ENCODE measurements around the gene SNX19.
"Not testable (repeated sequence)": the region's sequence is repeated elsewhere in the genome, so short reads cannot be mapped to it uniquely, and the experiment has no call there.

Gene SNX19

DNA sequence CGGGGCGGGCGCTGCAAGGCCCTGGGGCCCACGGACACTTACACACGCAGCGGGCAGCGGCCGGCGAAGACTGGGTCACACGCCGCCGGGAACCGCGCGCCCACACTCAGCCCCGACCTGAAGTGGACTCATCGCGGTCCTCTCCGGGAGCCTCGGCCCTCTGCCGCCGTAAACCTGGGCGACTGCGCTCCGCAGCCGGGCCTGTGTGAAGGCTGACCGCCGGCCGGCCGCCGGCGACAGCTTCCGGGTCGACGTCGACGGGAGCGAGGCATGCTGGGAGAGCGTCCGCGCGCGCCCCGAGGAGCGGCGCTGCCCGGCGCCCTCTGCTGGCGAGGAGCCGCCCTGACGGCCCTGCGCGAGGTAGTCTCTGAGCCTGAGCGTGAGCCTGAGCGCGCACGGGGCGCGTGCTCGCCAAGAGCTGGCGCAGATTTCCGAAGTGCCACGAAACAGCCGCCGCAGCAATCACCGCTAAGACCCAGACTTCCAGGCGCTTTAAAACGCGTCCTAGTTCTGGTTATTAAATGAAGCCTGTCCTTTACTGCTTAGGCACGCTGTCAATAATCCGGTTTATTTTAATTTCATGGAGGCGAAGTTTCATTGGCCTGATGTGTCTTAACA, at the start of gene SNX19:
Gene SNX19 (minus strand): TSS at position 242 of the 618 bp plus-strand sequence. CDS start 540 bp downstream, outside the sequence.
- DNase-seq = no peak

DNA sequence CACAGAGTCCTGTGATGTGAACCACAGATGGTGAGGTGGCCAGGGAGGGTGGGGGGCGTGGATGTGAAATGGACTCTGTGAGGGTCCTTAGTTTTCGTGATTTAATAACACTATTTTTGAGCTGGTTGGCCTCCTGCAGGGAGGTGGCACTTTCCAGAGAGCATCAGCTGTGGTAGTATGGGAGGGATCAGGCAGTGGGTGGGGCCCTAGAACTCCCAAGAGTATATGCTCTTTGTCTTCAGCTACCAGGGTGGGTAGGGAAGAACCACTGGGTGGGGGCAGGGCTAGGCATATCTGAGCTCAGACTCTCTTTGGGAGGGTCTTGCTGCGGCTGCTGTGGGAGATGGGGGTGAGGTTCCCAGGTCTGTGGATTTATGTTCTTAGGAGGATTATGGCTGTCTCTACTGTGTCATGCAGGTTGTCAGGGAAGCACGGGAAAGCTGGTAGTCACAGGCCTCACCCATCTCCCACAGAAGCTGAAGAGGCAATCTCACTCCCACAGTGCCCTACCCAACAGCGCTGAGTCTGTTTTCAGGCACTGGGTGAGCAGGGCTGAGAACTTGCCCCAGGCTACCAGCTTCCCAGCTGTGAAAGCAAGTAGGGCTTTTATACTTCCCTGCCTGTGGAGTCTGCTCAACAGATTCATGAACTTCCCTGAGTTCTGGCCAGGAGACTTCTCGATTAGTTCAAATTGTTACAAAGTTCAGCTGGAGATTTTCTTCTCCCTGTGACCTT, 47.9 kb upstream of the SNX19 start:
- DNase-seq = no peak

DNA sequence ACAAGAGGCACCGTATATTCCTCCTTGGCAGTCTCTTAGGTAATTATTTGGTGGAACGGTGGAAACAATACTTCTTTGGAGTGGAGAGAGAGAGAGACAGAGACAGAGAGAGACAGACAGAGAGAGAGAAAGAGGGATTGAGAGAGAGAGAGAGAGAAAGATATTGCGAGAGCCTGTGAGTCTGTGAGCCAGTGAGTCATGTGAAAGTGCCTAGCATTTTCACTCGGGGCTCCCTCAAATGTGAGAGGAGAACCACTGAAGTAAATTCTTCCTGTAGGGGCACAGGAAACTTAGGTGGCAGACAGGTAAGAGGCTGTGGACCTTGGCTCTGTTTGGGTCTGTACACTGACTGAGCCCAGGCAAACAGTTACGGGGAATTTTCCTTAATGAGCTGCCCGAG, 31.6 kb upstream of the SNX19 start:
- DNase-seq = no peak

DNA sequence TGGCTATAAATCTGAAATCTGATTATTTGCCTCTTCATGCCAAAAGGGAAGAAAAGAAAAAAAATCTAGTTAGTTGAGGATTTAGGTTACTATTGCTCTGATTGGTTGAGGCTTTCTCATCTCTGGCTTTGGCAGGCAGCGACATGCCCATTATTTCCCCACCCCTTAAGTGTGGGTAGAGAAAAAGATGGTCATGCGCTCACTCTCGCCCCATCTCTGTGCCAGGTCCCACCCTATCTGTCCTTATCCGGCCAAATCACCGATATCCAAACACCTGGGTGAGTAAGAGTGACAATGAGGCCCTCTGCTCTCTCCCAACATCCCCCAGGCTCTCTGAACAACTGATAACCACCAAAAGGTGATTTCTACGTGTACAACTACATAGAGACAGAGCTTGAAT, 31.2 kb upstream of the SNX19 start:
- DNase-seq = no peak

- DNase-seq = no peak
Observed at GRCh38 chr11:130947058-130947457, 30.8 kb upstream of the SNX19 start.

GRCh38 chr11:130945896-130946295, 29.6 kb upstream of the SNX19 start:
- no peak for DNase-seq

DNA sequence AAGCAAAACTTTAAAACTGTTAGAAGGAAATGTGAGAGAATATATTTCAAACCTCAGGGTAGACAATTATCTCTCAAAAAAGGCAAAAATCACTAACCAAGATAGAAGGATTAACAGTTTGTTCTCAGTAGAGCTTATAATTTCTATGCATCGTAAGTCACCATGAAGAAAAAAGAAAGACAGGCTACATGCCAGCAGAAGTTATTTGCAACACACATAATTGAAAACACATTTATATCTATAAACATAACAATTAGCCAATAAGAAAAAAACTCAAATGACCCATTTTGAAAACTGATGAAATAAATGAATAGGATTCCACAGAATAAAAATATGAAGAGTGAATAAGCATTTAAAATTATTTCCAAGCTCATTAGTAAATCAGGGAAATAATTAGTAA, 24.4 kb upstream of the SNX19 start:
- DNase-seq = no peak

DNA sequence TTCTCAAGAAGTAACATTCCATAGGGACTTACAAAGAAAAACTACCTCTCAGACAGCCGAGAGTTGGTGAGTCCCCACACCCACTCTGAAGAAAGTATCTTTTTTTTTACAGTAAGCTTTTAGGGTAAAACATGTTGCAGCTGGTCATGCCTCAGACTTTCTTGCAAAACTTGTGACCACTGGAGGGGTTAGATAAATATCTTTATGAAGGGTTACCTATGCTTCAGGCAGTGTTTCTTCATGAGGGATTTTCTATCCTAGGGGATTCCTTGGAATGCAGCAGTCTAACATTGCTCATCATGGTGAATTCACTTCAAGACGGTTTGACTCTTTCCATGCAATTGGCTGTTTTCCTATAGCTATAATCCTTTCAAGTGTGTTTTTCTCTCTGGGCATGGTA, 20.8 kb upstream of the SNX19 start:
- DNase-seq = no peak

DNA sequence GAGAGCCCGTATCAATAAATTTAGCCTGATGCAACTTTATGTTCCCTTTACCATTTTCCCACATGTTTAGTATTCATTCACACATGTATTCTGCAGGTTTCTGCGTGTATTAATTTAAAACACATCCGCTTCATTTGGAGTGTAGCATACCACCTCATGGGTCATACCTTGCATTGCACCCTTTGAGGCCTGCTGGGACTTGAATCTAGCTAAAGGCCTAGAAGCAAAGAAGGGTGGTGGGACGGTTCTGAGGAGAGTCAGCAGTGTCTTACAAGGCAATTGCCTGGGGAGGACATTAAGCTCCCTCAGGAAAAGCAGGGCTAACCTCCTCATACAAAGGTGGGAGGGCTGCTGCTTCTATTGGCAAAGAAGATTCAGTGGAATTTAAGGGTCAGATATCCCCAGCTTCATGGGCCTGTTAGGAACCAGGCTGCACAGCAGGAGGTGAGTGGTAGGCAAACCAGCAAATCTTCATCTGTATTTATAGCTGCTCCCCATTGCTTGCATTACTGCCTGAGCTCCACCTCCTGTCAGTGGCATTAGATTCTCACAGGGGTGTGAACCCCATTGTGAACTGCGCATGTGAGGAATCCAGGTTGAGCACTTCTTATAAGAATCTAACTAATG, 15.9 kb upstream of the SNX19 start:
- DNase-seq = no peak

GRCh38 chr11:130924750-130925149, 8.5 kb upstream of the SNX19 start:
- no peak for DNase-seq

GRCh38 chr11:130920612-130921011, 4.3 kb upstream of the SNX19 start:
- not testable (repeated sequence) for DNase-seq

DNA sequence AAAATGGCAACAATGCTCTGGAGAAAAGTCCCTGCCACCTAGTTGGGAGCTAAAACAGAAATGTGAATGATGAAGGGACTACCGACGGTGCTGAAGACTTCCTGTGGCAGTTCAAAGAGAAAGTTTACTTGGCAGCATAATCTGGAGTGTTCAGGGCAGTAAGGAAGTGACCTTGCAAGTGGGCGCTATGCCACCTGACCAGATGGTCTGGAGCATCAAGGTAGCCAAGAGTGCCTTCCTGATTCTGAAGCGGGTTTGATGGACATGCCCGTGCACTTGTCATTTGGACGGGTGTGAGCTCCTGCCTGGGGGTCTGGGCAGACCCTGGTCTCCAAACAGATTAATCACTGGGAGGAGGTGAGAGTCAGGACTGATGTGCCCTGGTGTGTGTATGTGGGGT, 1.8 kb upstream of the SNX19 start:
- DNase-seq = no peak

- no peak for DNase-seq
Observed at GRCh38 chr11:130916910-130917309, 631 bp upstream of the SNX19 start.

- no peak for DNase-seq
Observed at GRCh38 chr11:130915603-130916237, 559 bp downstream of the SNX19 start.

DNA sequence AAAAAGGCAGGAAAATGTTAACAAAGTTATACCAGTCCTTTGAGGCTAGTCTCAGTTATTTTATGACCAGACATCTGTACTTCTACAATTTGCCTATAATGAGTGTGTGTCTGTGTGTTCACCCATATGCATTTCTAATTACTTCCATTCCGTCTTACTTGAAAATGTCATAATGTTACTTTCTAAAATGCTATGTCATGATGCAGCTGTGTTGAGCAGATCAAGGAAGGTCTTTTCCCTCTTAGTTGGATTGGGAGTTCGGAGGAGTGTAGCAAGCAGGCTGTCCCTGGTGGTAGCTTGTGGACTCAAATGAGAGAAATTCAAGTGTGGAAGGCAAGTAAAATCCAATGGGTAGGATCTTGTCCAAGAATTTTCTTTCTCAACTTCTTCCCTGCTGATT, 3.0 kb downstream of the SNX19 start:
- no peak for DNase-seq

GRCh38 chr11:130912552-130912951, 3.7 kb downstream of the SNX19 start:
- no peak for DNase-seq

- DNase-seq = no peak
Observed at GRCh38 chr11:130911306-130911705, 5.0 kb downstream of the SNX19 start.

- no peak for DNase-seq
Observed at GRCh38 chr11:130909650-130910049, 6.6 kb downstream of the SNX19 start.

DNA sequence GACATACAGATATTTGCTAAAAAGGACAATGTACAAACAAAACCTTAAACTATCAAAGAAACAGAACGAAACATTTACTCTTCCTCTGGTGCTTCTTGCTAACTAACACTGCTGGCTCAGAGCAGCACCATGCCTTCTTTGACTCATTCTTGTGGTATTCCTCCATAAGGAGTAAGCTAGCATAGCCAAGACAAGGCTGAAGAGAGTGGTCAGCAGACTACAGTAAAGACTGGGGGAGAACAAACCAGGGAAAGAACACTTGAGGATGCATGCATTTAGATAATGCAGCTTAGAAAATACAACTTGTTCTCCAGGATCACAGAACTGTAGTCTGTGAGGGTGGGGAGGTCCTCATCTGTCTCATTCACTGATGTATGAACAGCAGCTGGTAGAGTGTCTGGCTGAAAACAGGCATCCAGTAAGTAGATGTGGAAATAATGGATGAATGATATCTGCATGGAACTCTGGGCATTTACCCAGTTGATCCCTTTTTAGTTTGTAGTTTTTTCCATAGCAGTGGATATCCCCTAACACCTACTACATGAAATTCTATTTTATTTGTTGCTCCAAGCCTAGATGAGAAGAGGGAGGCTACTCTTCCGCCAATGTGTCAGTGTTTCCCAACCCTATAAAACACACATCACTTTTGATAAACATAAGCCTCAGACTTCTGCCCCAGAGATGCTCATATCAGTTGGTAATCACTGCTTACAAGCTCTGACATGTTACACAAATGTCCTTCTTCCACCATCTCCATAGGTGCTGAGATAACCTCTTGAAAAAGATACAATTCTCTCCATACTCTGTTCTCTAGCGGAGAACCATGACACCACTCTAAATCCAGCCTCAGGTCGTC, 7.3 kb downstream of the SNX19 start:
- no peak for DNase-seq

DNA sequence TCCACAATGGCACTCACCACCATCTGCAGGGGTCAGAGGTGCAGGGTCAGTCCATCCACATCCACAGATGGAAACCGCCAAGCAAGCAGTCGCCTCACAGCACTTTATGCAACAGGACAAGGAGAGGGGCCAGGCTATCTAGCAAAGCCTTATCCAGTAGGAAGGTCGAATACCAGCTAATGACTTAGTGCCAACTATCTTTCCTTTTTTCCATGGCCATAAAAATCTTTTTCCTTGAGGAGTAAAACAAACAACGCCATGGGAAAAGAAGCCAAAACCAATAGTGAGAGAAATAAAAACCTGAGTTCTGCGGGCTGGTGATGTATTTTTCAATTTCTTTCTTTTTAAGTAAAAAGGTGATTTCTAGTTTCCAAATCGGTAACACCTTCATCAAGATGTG, 8.2 kb downstream of the SNX19 start:
- no peak for DNase-seq

GRCh38 chr11:130907229-130907628, 9.1 kb downstream of the SNX19 start:
- DNase-seq = no peak

DNA sequence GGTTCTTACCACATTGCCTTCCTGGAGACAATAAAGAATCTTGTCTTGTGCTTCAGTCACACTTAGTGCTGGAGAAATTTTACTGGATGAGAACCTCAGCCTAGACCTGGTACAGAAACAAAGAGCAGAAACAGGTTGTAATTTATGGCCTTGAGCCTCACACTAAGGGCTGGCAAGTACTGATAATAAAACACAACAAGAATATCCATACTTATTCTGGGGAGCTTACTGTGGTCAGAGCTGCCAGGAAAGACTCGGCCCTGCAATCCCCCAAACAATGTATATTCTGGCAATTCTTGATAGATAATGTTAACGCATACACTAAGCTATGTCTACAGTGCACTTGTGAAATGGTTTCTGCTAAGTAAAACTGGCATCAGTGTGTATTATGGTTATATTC, 9.7 kb downstream of the SNX19 start:
- no peak for DNase-seq

DNA sequence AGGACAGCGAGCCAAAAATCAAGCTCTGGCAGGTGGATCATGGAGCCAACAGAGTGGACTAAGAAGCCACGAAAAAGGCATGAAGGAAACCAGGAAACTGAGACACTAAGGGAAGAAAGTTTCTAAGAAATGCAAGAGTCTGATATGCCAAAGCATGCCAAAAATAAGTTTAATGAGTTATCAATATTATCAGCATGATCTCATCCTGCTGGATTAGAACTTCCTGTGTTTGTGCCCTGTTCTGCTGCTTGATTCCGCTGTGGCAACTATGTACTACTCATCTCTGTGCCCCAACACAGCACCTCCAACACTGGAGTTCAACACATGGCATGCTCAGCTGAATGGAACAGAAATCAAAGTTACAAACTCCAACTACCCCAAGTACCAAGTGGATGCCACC, 10.8 kb downstream of the SNX19 start:
- DNase-seq = no peak
